ENCODE results near the gene COLGALT1.
"Not testable (repeated sequence)": the region's sequence is repeated elsewhere in the genome, so short reads cannot be mapped to it uniquely, and the experiment has no call there.

COLGALT1 gene

DNA sequence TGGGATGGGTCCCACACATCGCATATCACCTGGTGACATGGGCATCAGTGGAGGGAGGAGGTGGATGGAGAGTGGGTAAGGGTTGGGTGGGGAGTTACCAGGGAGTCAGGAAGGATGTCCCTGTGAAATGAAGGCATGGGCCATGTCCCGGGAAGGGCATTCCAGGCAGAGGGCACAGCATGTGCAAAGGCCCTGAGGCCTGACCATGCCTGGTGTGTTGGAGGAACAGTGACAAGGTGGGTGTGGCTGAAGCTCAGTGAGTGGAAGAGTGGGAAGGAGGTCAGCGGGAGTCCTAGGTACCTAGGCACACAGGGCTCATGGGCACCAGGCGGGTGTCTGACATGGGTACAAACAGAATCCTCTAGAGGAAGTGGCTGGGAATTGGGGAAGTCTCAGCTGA lies 11.0 kb upstream of the COLGALT1 start:
- no peak overlapping the region for H3K4me3 ChIP-seq (ENCODE audit: severe bottlenecking)
- H3K27ac ChIP-seq (ENCODE audit: poor library complexity, severe bottlenecking): no peak overlapping the region
- no peak for DNase-seq (ENCODE audit: low spot score)
- no peaks in the 10 kb centered on the region for H3K36me3 ChIP-seq (ENCODE audit: low read depth)
- no peaks in the 10 kb centered on the region for H3K4me1 ChIP-seq (ENCODE audit: insufficient read depth, poor library complexity, severe bottlenecking)
- TF ChIP-seq, protein P1, sequence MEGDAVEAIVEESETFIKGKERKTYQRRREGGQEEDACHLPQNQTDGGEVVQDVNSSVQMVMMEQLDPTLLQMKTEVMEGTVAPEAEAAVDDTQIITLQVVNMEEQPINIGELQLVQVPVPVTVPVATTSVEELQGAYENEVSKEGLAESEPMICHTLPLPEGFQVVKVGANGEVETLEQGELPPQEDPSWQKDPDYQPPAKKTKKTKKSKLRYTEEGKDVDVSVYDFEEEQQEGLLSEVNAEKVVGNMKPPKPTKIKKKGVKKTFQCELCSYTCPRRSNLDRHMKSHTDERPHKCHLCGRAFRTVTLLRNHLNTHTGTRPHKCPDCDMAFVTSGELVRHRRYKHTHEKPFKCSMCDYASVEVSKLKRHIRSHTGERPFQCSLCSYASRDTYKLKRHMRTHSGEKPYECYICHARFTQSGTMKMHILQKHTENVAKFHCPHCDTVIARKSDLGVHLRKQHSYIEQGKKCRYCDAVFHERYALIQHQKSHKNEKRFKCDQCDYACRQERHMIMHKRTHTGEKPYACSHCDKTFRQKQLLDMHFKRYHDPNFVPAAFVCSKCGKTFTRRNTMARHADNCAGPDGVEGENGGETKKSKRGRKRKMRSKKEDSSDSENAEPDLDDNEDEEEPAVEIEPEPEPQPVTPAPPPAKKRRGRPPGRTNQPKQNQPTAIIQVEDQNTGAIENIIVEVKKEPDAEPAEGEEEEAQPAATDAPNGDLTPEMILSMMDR (IDR thresholded peaks at IDR 0.05; ENCODE audit: poor library complexity, severe bottlenecking): no peak
- no peak for ATAC-seq (ENCODE audit: low read depth)
- H3K27me3 ChIP-seq (ENCODE audit: insufficient read depth, poor library complexity, severe bottlenecking): no peaks in the 10 kb centered on the region
- no peaks in the 10 kb centered on the region for H3K9me3 ChIP-seq (ENCODE audit: severe bottlenecking)

DNA sequence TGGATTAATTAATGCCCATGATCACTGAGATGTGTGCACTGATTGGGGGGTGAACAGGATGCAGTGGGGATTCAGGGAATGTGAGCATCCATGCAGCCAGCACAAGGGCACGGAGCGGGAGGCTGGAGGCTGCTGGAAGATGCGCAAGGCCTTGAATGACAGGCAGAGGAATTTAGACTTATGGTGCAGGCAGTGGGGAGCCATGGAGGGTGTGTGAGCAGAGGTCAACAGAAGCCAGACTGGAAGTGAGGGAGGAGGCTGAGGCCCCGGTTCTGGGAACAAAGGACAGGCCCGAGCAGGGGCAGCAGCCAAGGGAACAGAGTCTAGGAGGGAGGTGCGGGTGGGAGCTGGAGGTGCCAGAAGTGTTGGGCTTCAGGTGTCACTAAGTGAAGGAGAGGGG lies 7.3 kb upstream of the COLGALT1 start:
- no peak overlapping the region for H3K27ac ChIP-seq (ENCODE audit: poor library complexity, severe bottlenecking)
- no peaks in the 10 kb centered on the region for H3K9me3 ChIP-seq (ENCODE audit: severe bottlenecking)
- H3K4me3 ChIP-seq (ENCODE audit: severe bottlenecking): no peak overlapping the region
- ATAC-seq (ENCODE audit: low read depth): no peak
- no peaks in the 10 kb centered on the region for H3K27me3 ChIP-seq (ENCODE audit: insufficient read depth, poor library complexity, severe bottlenecking)
- H3K36me3 ChIP-seq (ENCODE audit: low read depth): no peaks in the 10 kb centered on the region
- DNase-seq (ENCODE audit: low spot score): no peak
- no peaks in the 10 kb centered on the region for H3K4me1 ChIP-seq (ENCODE audit: insufficient read depth, poor library complexity, severe bottlenecking)
- TF ChIP-seq, protein P1 (IDR thresholded peaks at IDR 0.05; ENCODE audit: poor library complexity, severe bottlenecking): no peak

GRCh38 chr19:17549085-17549740 lies 6.2 kb upstream of the COLGALT1 start:
- no peak for DNase-seq (ENCODE audit: low spot score)

DNA sequence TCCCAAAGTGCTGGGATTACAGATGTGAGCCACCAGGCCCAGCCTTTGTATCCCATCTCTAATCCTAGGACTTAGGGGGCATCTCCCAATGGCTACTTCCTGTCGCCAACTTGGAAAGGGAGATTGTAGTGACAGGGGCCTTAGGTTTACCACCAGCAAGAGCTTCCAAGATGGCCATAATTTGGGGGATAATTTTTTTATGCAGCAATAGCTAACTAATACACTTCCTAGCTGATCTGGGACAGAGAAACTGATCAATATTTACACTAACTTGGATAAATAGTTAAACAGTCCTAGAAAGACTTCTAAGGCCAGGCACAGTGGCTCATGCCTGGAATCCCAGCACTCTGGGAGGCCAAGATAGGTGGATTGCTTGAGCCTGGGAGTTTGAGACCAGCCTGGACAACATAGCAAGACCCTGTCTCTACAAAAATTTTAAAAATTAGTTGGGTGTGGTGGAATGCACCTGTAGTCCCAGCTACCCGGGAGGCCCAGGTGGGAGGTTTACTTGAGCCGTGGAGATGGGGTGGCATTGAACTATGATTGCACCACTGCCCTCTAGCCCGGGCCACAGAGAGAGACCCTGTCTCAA lies 5.3 kb upstream of the COLGALT1 start:
- TF ChIP-seq, protein P1 (IDR thresholded peaks at IDR 0.05; ENCODE audit: poor library complexity, severe bottlenecking): no peak
- Histone ChIP-seq H3K36me3 (ENCODE audit: low read depth) (no peaks in the 10 kb centered on the region), H3K9me3 (ENCODE audit: severe bottlenecking) (no peaks in the 10 kb centered on the region), H3K4me3 (ENCODE audit: severe bottlenecking) (no peak overlapping the region), H3K27me3 (ENCODE audit: insufficient read depth, poor library complexity, severe bottlenecking) (no peaks in the 10 kb centered on the region), H3K4me1 (ENCODE audit: insufficient read depth, poor library complexity, severe bottlenecking) (peaks cover 4% of the 10 kb centered on the region), H3K27ac (ENCODE audit: poor library complexity, severe bottlenecking) (no peak overlapping the region)
- no peak for ATAC-seq (ENCODE audit: low read depth)
- no peak for DNase-seq (ENCODE audit: low spot score)

More at GRCh38 chr19:17549085-17549740, 6.2 kb upstream of the COLGALT1 start:
- TF ChIP-seq, protein P1 (IDR thresholded peaks at IDR 0.05; ENCODE audit: poor library complexity, severe bottlenecking): no peak
- no peak for ATAC-seq (ENCODE audit: low read depth)
- Histone ChIP-seq H3K4me1 (ENCODE audit: insufficient read depth, poor library complexity, severe bottlenecking) (peaks cover 4% of the 10 kb centered on the region), H3K9me3 (ENCODE audit: severe bottlenecking) (no peaks in the 10 kb centered on the region), H3K4me3 (ENCODE audit: severe bottlenecking) (no peak overlapping the region), H3K27me3 (ENCODE audit: insufficient read depth, poor library complexity, severe bottlenecking) (no peaks in the 10 kb centered on the region), H3K36me3 (ENCODE audit: low read depth) (no peaks in the 10 kb centered on the region), H3K27ac (ENCODE audit: poor library complexity, severe bottlenecking) (no peak overlapping the region)

DNA sequence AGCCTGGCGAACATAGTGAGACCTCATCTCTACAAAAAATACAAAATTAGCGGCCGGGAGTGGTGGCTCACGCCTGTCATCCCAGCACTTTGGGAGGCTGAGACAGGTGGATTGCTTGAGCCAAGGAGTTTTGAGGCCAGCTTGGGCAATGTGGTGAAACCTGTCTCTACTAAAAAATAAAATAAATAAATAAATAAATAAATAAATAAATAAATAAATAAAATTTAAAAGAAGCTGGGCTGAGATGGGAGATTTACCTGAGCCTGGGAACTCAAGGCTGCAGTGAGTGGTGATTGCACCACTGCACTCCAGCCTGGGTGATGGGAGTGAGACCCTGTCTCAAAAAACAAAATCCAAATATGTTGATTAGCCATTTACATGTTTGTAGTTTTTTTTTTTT lies 2.7 kb upstream of the COLGALT1 start:
- H3K27ac ChIP-seq (ENCODE audit: poor library complexity, severe bottlenecking): peak overlapping the region; percentile 69
- not testable (repeated sequence) for H3K4me3 ChIP-seq (ENCODE audit: severe bottlenecking); H3K4me1 ChIP-seq (ENCODE audit: insufficient read depth, poor library complexity, severe bottlenecking)

More for the DNA sequence above, 2.7 kb upstream of the COLGALT1 start:
- H3K36me3 ChIP-seq (ENCODE audit: low read depth): peaks cover 10% of the 10 kb centered on the region
- H3K27me3 ChIP-seq (ENCODE audit: insufficient read depth, poor library complexity, severe bottlenecking); ATAC-seq (ENCODE audit: low read depth); H3K9me3 ChIP-seq (ENCODE audit: severe bottlenecking); DNase-seq (ENCODE audit: low spot score): not testable (repeated sequence)
